NCI-H2081 (cell line): ENCODE data around the gene SMIM24.

ENCODE experiments used
- DNase-seq, 2 experiments: peaks; one replicate each; lab custom pipeline; 2025; lab: John Stamatoyannopoulos, UW

Gene SMIM24

GRCh38 chr19:3474010-3474409, 6.3 kb downstream of the SMIM24 start:
- no peak for DNase-seq

GRCh38 chr19:3471954-3472655, 8.2 kb downstream of the SMIM24 start:
- no peak for DNase-seq

GRCh38 chr19:3470500-3471128, 9.7 kb downstream of the SMIM24 start:
- DNase-seq: no peak

GRCh38 chr19:3469638-3470499, 10.5 kb downstream of the SMIM24 start:
- DNase-seq: no peak

- no peak for DNase-seq
Measured at GRCh38 chr19:3468211-3468610, 12.1 kb downstream of the SMIM24 start.

- no peak for DNase-seq
Measured at GRCh38 chr19:3467437-3468198, 12.7 kb downstream of the SMIM24 start.

GRCh38 chr19:3466635-3467034, 13.7 kb downstream of the SMIM24 start:
- DNase-seq: no peak

GRCh38 chr19:3465552-3465951, 14.8 kb downstream of the SMIM24 start:
- no peak for DNase-seq

GRCh38 chr19:3464587-3465235, 15.6 kb downstream of the SMIM24 start:
- no peak for DNase-seq

GRCh38 chr19:3463714-3464586, 16.4 kb downstream of the SMIM24 start:
- no peak for DNase-seq

- DNase-seq: no peak
Measured at GRCh38 chr19:3462991-3463713, 17.2 kb downstream of the SMIM24 start.

GRCh38 chr19:3459965-3460582, 20.3 kb downstream of the SMIM24 start:
- no peak for DNase-seq

- no peak for DNase-seq
Measured at GRCh38 chr19:3459089-3459881, 21.0 kb downstream of the SMIM24 start.

- DNase-seq: no peak
Measured at GRCh38 chr19:3458229-3459088, 21.9 kb downstream of the SMIM24 start.

GRCh38 chr19:3457528-3458228, 22.6 kb downstream of the SMIM24 start:
- DNase-seq: no peak

- no peak for DNase-seq
Measured at GRCh38 chr19:3456925-3457527, 23.3 kb downstream of the SMIM24 start.
